HCT116 (cell line): ENCODE data around the gene TMEM184A. TPM values are rescaled to one million over a fixed set of nuclear protein-coding genes. Genes with fewer than 3 reads are reported as not detected.

Source experiments
- ATAC-seq: fragments of 200-7000 bp; cut with Tn5 transposase; 2 replicates; pipeline ENCODE4 v1.9.1; 2020; ENCODE audit warnings: mild to moderate bottlenecking, moderate library complexity
- BruUV-seq: library from RNA; stranded (reverse); fragments of 400-500 nt; replicated peaks from 2 replicates; lab custom pipeline; 2021; lab: Mats Ljungman, UMichigan
- CTCF ChIA-PET: fragments of 300-600 bp; sonication (Branson Sonifier 250); formaldehyde crosslinking; loops from one replicate; lab custom pipeline; 2021; ENCODE audit warnings: antibody characterized with exemption; lab: Charles Lee
- POLR2A ChIA-PET: fragments of 300-600, 350-600 bp; sonication (Branson Sonifier 250); formaldehyde crosslinking; loops from one replicate; lab custom pipeline; 2021; ENCODE audit warnings: antibody characterized with exemption; lab: Charles Lee
- RAD21 ChIA-PET, 2 experiments: fragments of 300-600 bp; sonication (Branson Sonifier 250); formaldehyde crosslinking; loops; one replicate each; lab custom pipeline; 2023; ENCODE audit warnings: low total read pairs in 2 of 2; ENCODE audit not compliant: uncharacterized antibody in 2 of 2, unreplicated experiment in 2 of 2, low non-redundant PET in 1 of 2; lab: Charles Lee
- DNase-seq: peaks from one replicate; pipeline ENCODE4 v3.0.0-alpha.2; 2010; ENCODE audit warnings: low read depth, low spot score
- H2AFZ ChIP-seq: fragments of 200-600 bp; shearing (Covaris generic), sonication (generic); 2 replicates; pipeline ENCODE4 v1.6.1; 2017; ENCODE audit warnings: low read depth, mixed run types, mixed read lengths, antibody characterized with exemption, low read length; ENCODE audit not compliant: poor library complexity, severe bottlenecking
- H3K27ac ChIP-seq: 2 replicates; pipeline ENCODE4 v1.5.1; 2012; ENCODE audit warnings: low read depth, low read length
- H3K27me3 ChIP-seq: fragments of 200-600 bp; sonication (generic); 2 replicates; pipeline ENCODE4 v1.6.1; 2016; ENCODE audit warnings: mixed run types, low read length, mixed read lengths; ENCODE audit not compliant: insufficient read depth
- H3K36me3 ChIP-seq, 2 experiments: fragments of 200-500 bp in 1 of 2; fragments of 200-600 bp in 1 of 2; sonication (Bioruptor generic) in 1 of 2; sonication (generic) in 1 of 2; 2 replicates each; pipeline versions ENCODE4 v1.5.1 to v1.6.1; 2014 to 2016; ENCODE audit warnings: low read length in 2 of 2, inconsistent platforms in 1 of 2, mixed read lengths in 1 of 2, mixed run types in 1 of 2; ENCODE audit not compliant: insufficient read depth in 2 of 2, control insufficient read depth in 1 of 2
- H3K4me1 ChIP-seq, 2 experiments: fragments of 200-600 bp in 1 of 2; sonication (generic) in 1 of 2; 2 replicates each; pipeline versions ENCODE4 v1.5.1 to v1.6.1; 2012 to 2017; ENCODE audit warnings: low read length in 2 of 2, inconsistent platforms in 1 of 2, mild to moderate bottlenecking in 1 of 2, mixed read lengths in 1 of 2, mixed run types in 1 of 2, moderate library complexity in 1 of 2; ENCODE audit not compliant: insufficient read depth in 2 of 2, control insufficient read depth in 1 of 2
- H3K4me2 ChIP-seq: fragments of 200-600 bp; sonication (generic); 2 replicates; pipeline ENCODE4 v1.6.1; 2017; ENCODE audit warnings: mixed run types, low read length, mixed read lengths
- H3K4me3 ChIP-seq, 2 experiments: fragments of 200-600 bp in 1 of 2; sonication (generic) in 1 of 2; replicated peaks in 1 of 2; 2 replicates each; pipeline ENCODE4 v1.5.1; 2011 to 2016; ENCODE audit warnings: low read length in 2 of 2, control low read depth in 1 of 2, low read depth in 1 of 2, mild to moderate bottlenecking in 1 of 2, mixed read lengths in 1 of 2, mixed run types in 1 of 2
- H3K79me2 ChIP-seq: fragments of 200-600 bp; sonication (generic); 2 replicates; pipeline ENCODE4 v1.6.1; 2017; ENCODE audit warnings: mild to moderate bottlenecking, mixed run types, low read length, moderate library complexity, mixed read lengths; ENCODE audit not compliant: insufficient read depth
- H3K9ac ChIP-seq: fragments of 200-600 bp; sonication (generic); 2 replicates; pipeline ENCODE4 v1.6.1; 2016; ENCODE audit warnings: low read length, mixed read lengths
- H3K9me2 ChIP-seq: fragments of 200-600 bp; sonication (generic), shearing (Covaris generic); 2 replicates; pipeline ENCODE4 v1.6.1; 2017; ENCODE audit warnings: mixed run types, mild to moderate bottlenecking, moderate library complexity; ENCODE audit not compliant: insufficient read depth
- H3K9me3 ChIP-seq, 2 experiments: fragments of 200-500 bp in 1 of 2; fragments of 200-600 bp in 1 of 2; sonication (Bioruptor generic) in 1 of 2; sonication (generic) in 1 of 2; 2 replicates each; pipeline ENCODE4 v1.6.1; 2014 to 2017; ENCODE audit warnings: low read length in 2 of 2, mixed read lengths in 2 of 2, inconsistent platforms in 1 of 2, low read depth in 1 of 2, mild to moderate bottlenecking in 1 of 2, mixed run types in 1 of 2, moderate library complexity in 1 of 2; ENCODE audit not compliant: control insufficient read depth in 1 of 2, insufficient read depth in 1 of 2
- H4K20me1 ChIP-seq: fragments of 200-600 bp; sonication (generic), shearing (Covaris generic); 2 replicates; pipeline ENCODE4 v1.6.1; 2017; ENCODE audit warnings: mixed run types, mild to moderate bottlenecking, moderate library complexity; ENCODE audit not compliant: insufficient read depth
- CBX3 ChIP-seq: IDR thresholded peaks from 2 replicates; pipeline ENCODE4 v1.6.1; 2012; ENCODE audit warnings: low read depth
- CEBPB ChIP-seq: IDR thresholded peaks from 2 replicates; pipeline ENCODE4 v1.6.1; 2012; ENCODE audit warnings: low read depth
- EGR1 ChIP-seq: IDR thresholded peaks from 2 replicates; pipeline ENCODE4 v1.6.1; 2012; ENCODE audit warnings: low read depth
- ELF1 ChIP-seq: IDR thresholded peaks from 2 replicates; pipeline ENCODE4 v1.6.1; 2012; ENCODE audit warnings: low read depth, borderline replicate concordance
- EZH2phosphoT487 ChIP-seq: fragments of 200-600 bp; IDR thresholded peaks from 2 replicates; pipeline ENCODE4 v1.6.1; 2018; ENCODE audit warnings: antibody characterized with exemption, borderline replicate concordance
- FOSL1 ChIP-seq: IDR thresholded peaks from 2 replicates; pipeline ENCODE4 v1.6.1; 2012; ENCODE audit warnings: low read depth
- POLR2A ChIP-seq: IDR thresholded peaks from 2 replicates; pipeline ENCODE4 v1.7.0; 2011; ENCODE audit warnings: borderline replicate concordance; ENCODE audit not compliant: insufficient read depth, insufficient read length; ENCODE audit errors: extremely low read depth
- POLR2AphosphoS5 ChIP-seq: IDR thresholded peaks from 2 replicates; pipeline ENCODE4 v1.6.1; 2011; ENCODE audit warnings: mild to moderate bottlenecking, low read depth, low read length, moderate library complexity
- RAD21 ChIP-seq: IDR thresholded peaks from 2 replicates; pipeline ENCODE4 v1.6.1; 2012; ENCODE audit warnings: low read depth, mild to moderate bottlenecking
- SIN3A ChIP-seq: IDR thresholded peaks from 2 replicates; pipeline ENCODE4 v1.6.1; 2012; ENCODE audit warnings: low read depth
- SP1 ChIP-seq: IDR thresholded peaks from 2 replicates; pipeline ENCODE4 v1.6.1; 2012; ENCODE audit warnings: low read depth
- SRF ChIP-seq: IDR thresholded peaks from 2 replicates; pipeline ENCODE4 v1.6.1; 2012; ENCODE audit warnings: low read depth
- TCF7L2 ChIP-seq: IDR thresholded peaks from 2 replicates; pipeline ENCODE4 v1.7.0; 2011; ENCODE audit warnings: borderline replicate concordance, inconsistent platforms; ENCODE audit not compliant: insufficient read depth, insufficient read length; ENCODE audit errors: extremely low read depth
- YY1 ChIP-seq: IDR thresholded peaks from 2 replicates; pipeline ENCODE4 v1.6.1; 2011; ENCODE audit warnings: low read length, low read depth, moderate library complexity, mild to moderate bottlenecking; ENCODE audit not compliant: insufficient replicate concordance; ENCODE audit errors: extremely low read depth
- ZFX ChIP-seq: fragments of 450-650 bp; IDR thresholded peaks from 2 replicates; pipeline ENCODE4 v1.6.1; 2017
- ZNF274 ChIP-seq: fragments of 200-500 bp; sonication (Bioruptor generic); IDR thresholded peaks from 2 replicates; pipeline ENCODE4 v1.6.1; 2014; ENCODE audit warnings: mild to moderate bottlenecking, low read depth, low read length, inconsistent platforms
- intact Hi-C: fragments of 100-400 bp; cut with micrococcal nuclease; formaldehyde crosslinking; loops from 2 replicates; pipeline ENCODE4 v1.10.0; 2022
- total RNA-seq: library from RNA; stranded (reverse); gene quantifications from one replicate; pipeline ENCODE4 v1.2.1, GENCODE V29; 2021; ENCODE audit not compliant: unreplicated experiment
- TF ChIP-seq, protein P1 (sequence below): IDR thresholded peaks from 2 replicates; pipeline ENCODE4 v1.6.1; 2012; ENCODE audit warnings: low read depth
- TF ChIP-seq, protein P2 (sequence below): IDR thresholded peaks from 2 replicates; pipeline ENCODE4 v1.6.1; 2012
- TF ChIP-seq, protein P3 (sequence below): IDR thresholded peaks from 2 replicates; pipeline ENCODE4 v1.6.1; 2011; ENCODE audit warnings: mild to moderate bottlenecking, low read length, moderate library complexity; ENCODE audit not compliant: insufficient replicate concordance; ENCODE audit errors: extremely low read depth

The TMEM184A gene
- total RNA-seq, 1 experiment from 2014 or later = 34.8 TPM

DNA sequence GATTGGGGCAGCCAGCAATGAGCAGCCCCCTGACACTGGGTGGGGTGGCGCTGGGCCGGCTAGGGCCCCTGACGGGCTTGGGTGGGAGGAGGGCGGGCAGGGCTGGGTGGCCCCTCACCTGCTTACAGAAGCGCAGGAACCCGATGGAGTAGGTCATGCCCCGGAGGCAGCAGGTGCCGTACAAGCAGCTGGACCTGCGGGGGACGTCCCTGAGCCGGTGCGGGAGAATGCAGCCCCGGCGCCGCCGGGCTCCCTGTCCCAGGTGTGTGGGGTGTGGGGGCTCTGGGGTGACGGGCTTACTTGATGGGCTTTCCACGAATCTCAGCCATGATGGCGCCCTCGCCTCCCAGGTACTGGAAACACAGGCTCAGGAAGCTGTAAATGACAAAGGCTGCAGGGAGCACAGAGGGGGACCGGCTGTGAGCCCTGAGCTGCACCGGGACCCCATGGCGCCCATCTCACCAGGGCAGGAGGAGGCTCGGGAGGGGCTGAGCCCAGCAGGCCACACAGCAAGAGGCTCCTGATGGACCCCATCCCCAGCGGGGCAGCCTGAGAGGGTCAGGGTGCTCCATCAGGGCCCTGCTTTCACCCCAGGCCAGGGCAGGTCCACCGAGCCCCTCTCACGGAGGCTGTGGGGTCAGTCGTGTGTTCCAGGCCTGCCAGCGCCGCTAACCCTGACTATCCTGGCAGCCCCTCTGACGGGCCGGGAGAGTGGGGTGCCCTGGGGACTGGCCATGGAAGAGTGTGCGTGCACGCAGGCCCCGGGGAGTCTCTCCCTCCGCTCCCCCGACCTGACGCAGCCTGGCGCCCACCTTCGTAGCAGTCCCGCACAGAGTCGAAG is 5.8 kb downstream of the TMEM184A start:
- no peaks in the 10 kb centered on the region for H3K27me3 ChIP-seq
- no TSS peak for BruUV-seq
- no peak overlapping the region for H3K4me2 ChIP-seq
- H2AFZ ChIP-seq = no peak overlapping the region
- DNase-seq = no peak
- H3K4me1 ChIP-seq = peaks cover 7 to 11% of the 10 kb centered on the region in 2 experiments
- H3K9ac ChIP-seq = no peak overlapping the region
- H3K79me2 ChIP-seq = peaks cover 9% of the 10 kb centered on the region; the same call in 1 of the 2 replicates
- no peaks in the 10 kb centered on the region for H3K9me2 ChIP-seq
- CTCF ChIA-PET = interaction anchor here (0.6 kb wide), 1 partner anchor 850 kb away, joined by 3 read pairs; no protein-coding TSS in a partner anchor
- RAD21 ChIA-PET = no interaction called here
- no peaks in the 10 kb centered on the region for H3K36me3 ChIP-seq
- intact Hi-C loops = no loop called here
- no peak for TF ChIP-seq ELF1
- TF ChIP-seq ZFX = no peak
- TF ChIP-seq, protein P1, sequence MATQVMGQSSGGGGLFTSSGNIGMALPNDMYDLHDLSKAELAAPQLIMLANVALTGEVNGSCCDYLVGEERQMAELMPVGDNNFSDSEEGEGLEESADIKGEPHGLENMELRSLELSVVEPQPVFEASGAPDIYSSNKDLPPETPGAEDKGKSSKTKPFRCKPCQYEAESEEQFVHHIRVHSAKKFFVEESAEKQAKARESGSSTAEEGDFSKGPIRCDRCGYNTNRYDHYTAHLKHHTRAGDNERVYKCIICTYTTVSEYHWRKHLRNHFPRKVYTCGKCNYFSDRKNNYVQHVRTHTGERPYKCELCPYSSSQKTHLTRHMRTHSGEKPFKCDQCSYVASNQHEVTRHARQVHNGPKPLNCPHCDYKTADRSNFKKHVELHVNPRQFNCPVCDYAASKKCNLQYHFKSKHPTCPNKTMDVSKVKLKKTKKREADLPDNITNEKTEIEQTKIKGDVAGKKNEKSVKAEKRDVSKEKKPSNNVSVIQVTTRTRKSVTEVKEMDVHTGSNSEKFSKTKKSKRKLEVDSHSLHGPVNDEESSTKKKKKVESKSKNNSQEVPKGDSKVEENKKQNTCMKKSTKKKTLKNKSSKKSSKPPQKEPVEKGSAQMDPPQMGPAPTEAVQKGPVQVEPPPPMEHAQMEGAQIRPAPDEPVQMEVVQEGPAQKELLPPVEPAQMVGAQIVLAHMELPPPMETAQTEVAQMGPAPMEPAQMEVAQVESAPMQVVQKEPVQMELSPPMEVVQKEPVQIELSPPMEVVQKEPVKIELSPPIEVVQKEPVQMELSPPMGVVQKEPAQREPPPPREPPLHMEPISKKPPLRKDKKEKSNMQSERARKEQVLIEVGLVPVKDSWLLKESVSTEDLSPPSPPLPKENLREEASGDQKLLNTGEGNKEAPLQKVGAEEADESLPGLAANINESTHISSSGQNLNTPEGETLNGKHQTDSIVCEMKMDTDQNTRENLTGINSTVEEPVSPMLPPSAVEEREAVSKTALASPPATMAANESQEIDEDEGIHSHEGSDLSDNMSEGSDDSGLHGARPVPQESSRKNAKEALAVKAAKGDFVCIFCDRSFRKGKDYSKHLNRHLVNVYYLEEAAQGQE = no peak
- TF ChIP-seq CEBPB = no peak
- TF ChIP-seq SRF = no peak
- TF ChIP-seq POLR2A = no peak
- no peak for TF ChIP-seq TCF7L2
- no peak for TF ChIP-seq FOSL1
- no peak for TF ChIP-seq ZNF274
- TF ChIP-seq EGR1 = no peak
- TF ChIP-seq CBX3 = no peak
- no peak for TF ChIP-seq POLR2AphosphoS5
- no peak for TF ChIP-seq SP1
- TF ChIP-seq YY1 = no peak
- no peak for TF ChIP-seq RAD21
- TF ChIP-seq SIN3A = no peak
- no peak for TF ChIP-seq EZH2phosphoT487
- TF ChIP-seq, protein P2, sequence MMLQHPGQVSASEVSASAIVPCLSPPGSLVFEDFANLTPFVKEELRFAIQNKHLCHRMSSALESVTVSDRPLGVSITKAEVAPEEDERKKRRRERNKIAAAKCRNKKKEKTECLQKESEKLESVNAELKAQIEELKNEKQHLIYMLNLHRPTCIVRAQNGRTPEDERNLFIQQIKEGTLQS = no peak
- TF ChIP-seq, protein P3, sequence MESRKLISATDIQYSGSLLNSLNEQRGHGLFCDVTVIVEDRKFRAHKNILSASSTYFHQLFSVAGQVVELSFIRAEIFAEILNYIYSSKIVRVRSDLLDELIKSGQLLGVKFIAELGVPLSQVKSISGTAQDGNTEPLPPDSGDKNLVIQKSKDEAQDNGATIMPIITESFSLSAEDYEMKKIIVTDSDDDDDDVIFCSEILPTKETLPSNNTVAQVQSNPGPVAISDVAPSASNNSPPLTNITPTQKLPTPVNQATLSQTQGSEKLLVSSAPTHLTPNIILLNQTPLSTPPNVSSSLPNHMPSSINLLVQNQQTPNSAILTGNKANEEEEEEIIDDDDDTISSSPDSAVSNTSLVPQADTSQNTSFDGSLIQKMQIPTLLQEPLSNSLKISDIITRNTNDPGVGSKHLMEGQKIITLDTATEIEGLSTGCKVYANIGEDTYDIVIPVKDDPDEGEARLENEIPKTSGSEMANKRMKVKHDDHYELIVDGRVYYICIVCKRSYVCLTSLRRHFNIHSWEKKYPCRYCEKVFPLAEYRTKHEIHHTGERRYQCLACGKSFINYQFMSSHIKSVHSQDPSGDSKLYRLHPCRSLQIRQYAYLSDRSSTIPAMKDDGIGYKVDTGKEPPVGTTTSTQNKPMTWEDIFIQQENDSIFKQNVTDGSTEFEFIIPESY = no peak
- TF ChIP-seq, all 23 proteins: peak for 0
- Histone ChIP-seq H3K4me3 (no peak overlapping the region), H4K20me1 (no peaks in the 10 kb centered on the region), H3K9me3 (no peaks in the 10 kb centered on the region), H3K27ac (no peak overlapping the region)
- no peak for ATAC-seq
- POLR2A ChIA-PET = no interaction called here
